Activated effector memory CD4-positive, alpha-beta T cell treated with anti-CD3 and anti-CD28 coated beads, Interleukin-2, amount 50 U/mL, for 16 hours (primary cell): Measurements from ENCODE around the gene RBM8A.

Source experiments
- DNase-seq: peaks from one replicate; pipeline ENCODE4 v3.0.0-alpha.2; 2020

The RBM8A gene

DNA sequence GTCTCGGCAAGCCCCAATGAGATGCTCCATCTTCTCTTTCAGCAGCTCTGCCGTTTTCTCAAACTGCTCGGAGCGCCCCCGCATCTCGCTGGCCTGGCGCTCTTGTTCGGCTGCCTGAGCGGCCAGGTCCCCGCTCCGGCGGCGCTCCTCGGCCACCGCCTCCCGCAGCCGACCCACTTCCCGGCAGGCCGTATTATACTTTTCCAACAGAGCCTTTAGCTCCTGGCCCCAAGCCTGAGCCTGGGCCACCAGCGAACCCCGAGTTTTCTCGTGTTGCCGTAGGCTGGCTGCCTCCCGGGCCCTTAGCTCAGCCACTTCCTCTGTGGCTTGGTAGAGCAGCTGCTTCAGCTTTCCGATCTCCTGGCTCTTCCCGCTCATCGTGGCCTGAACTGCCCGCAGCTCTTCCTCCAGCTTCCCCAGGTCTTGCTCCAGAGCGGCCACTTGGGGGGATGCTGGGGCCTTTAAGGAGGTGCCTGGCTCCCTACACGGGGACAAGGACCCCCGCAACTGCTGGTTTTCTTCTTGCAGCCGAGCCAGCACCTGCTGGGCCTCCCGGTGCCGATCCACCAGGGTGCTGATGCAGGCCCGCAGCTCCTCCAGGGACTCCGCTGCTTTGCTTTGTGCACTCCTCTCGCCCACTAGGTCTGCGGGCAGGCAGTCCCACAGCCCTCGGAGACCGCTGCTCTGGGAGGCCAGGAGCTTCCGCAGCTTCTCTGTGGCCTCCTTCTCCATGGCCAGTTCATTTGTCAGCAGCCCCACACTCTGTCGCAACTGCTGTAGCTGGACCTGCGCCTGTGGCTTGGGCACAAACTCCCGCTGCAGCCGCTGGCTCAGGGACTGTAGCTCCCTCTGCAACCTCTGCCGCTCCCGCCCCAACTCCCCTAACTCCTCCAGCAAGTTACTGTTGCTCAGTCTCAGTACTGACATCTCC lies 55.0 kb downstream of the RBM8A start:
- DNase-seq: peak; percentile 73
